Aorta (tissue), 5 donors: ENCODE measurements around the gene DTWD2. TPM values are rescaled to one million over a fixed set of nuclear protein-coding genes. Genes with fewer than 3 reads are reported as not detected.

Experiments
- ATAC-seq: fragments of 200-7000 bp; cut with Tn5 transposase; one replicate; pipeline ENCODE4 v1.9.1; 2022; ENCODE audit warnings: moderate library complexity; ENCODE audit not compliant: low FRiP score
- DNase-seq, 2 donors: peaks; one replicate each; pipeline ENCODE4 v3.0.0-alpha.2; 2020
- H3K27ac ChIP-seq, 2 donors: one replicate each; pipeline ENCODE4 v1.5.1; 2013; ENCODE audit warnings: low read length in 2 of 2, mild to moderate bottlenecking in 2 of 2, moderate library complexity in 2 of 2, control low read depth in 1 of 2, inconsistent platforms in 1 of 2, low read depth in 1 of 2
- H3K27me3 ChIP-seq, 2 donors: one replicate each; pipeline ENCODE4 v1.6.1; 2013; ENCODE audit warnings: control low read depth in 1 of 2, low read length in 1 of 2, mild to moderate bottlenecking in 1 of 2, moderate library complexity in 1 of 2; ENCODE audit not compliant: insufficient read depth in 2 of 2, control insufficient read depth in 1 of 2
- H3K36me3 ChIP-seq, 2 donors: one replicate each; pipeline ENCODE4 v1.6.1; 2013; ENCODE audit warnings: control low read depth in 1 of 2, low read length in 1 of 2, mild to moderate bottlenecking in 1 of 2; ENCODE audit not compliant: insufficient read depth in 2 of 2, control insufficient read depth in 1 of 2
- H3K4me1 ChIP-seq, 2 donors: one replicate each; pipeline ENCODE4 v1.6.1; 2013; ENCODE audit warnings: low read length in 2 of 2, control low read depth in 1 of 2, mild to moderate bottlenecking in 1 of 2, moderate library complexity in 1 of 2; ENCODE audit not compliant: insufficient read depth in 2 of 2, control insufficient read depth in 1 of 2
- H3K4me3 ChIP-seq, 2 donors: one replicate each; pipeline ENCODE4 v1.5.1; 2013; ENCODE audit warnings: low read length in 2 of 2, control low read depth in 1 of 2, mild to moderate bottlenecking in 1 of 2
- H3K9me3 ChIP-seq: one replicate; pipeline ENCODE4 v1.6.1; 2013; ENCODE audit warnings: mild to moderate bottlenecking, low read length; ENCODE audit not compliant: control insufficient read depth
- WGBS, 2 donors: extraction: QIAGEN DNeasy Blood & Tissue Kit; methylation state at CpG; one replicate each; pipeline ENCODE4 v1.1.7; 2013; 5-methylcytosine and 5-hydroxymethylcytosine counted together
- intact Hi-C, 2 donors: fragments of 100-400 bp; cut with DNase I; formaldehyde crosslinking; loops; one replicate each; pipeline versions ENCODE4 v1.14.2 to v1.15.0; 2022
- polyA plus RNA-seq, 2 donors: library from polyadenylated mRNA; stranded (reverse); fragments of 200-250 nt; gene quantifications; one replicate each; pipeline ENCODE4 v1.2.3, GENCODE V29; 2013
- total RNA-seq, 2 donors: library from RNA; stranded (reverse); fragmentation: NEBNext Ultra II Directional; extraction: Animal tissue kit (Norgen Biotek cat#: 25700); gene quantifications; one replicate each; pipeline ENCODE4 v1.2.1, GENCODE V29; 2021
- donor health status: healthy with polysubstance abuse.
- donor health status: Bipolar disorder and iron deficiency.
- donor health status: DM: no; HTN: no; CAD: no.
- donor health status: DM: no; HTN: no; CAD: no.
- donor health status: DM: yes; HTN: yes; CAD: no.

DTWD2 gene
- total and polyA plus RNA-seq, 4 donors: 0.88 to 6.3 (median 2.8) TPM

GRCh38 chr5:118818604-118819003 lies 169.7 kb downstream of the DTWD2 start:
- H3K4me1 ChIP-seq: no peaks in the 10 kb centered on the region
- H3K4me3 ChIP-seq: no peak overlapping the region
- no peaks in the 10 kb centered on the region for H3K9me3 ChIP-seq
- H3K27me3 ChIP-seq: no peaks in the 10 kb centered on the region
- intact Hi-C loops: no loop called here
- DNase-seq: no peak
- no peak for ATAC-seq
- H3K36me3 ChIP-seq: no peaks in the 10 kb centered on the region
- H3K27ac ChIP-seq: no peak overlapping the region
- WGBS, 2 donors: 92 to 93% methylated on average over 3 of the region's 3 CpGs

- DNase-seq (no peak), ATAC-seq (no peak)
- intact Hi-C loops: no loop called here
- no peaks in the 10 kb centered on the region for H3K4me1 ChIP-seq
- no peaks in the 10 kb centered on the region for H3K27me3 ChIP-seq
- no peaks in the 10 kb centered on the region for H3K9me3 ChIP-seq
- H3K36me3 ChIP-seq: no peaks in the 10 kb centered on the region
- 30 to 45% methylated on average over 2 of the region's 2 CpGs for WGBS, 2 donors
- no peak overlapping the region for H3K4me3 ChIP-seq
- no peak overlapping the region for H3K27ac ChIP-seq
Measured at GRCh38 chr5:118808441-118808840, 179.9 kb downstream of the DTWD2 start.

GRCh38 chr5:118806571-118806970 lies 181.8 kb downstream of the DTWD2 start:
- WGBS, 2 donors: 93 to 95% methylated on average over 4 of the region's 4 CpGs
- H3K27ac ChIP-seq: no peak overlapping the region
- H3K4me3 ChIP-seq: no peak overlapping the region
- H3K27me3 ChIP-seq: no peaks in the 10 kb centered on the region
- H3K9me3 ChIP-seq: no peaks in the 10 kb centered on the region
- H3K36me3 ChIP-seq: no peaks in the 10 kb centered on the region
- intact Hi-C loops: no loop called here
- ATAC-seq (no peak), DNase-seq (no peak)
- no peaks in the 10 kb centered on the region for H3K4me1 ChIP-seq

- H3K9me3 ChIP-seq: no peaks in the 10 kb centered on the region
- H3K27ac ChIP-seq: no peak overlapping the region
Measured at GRCh38 chr5:118802335-118802734, 186.0 kb downstream of the DTWD2 start.

GRCh38 chr5:118796081-118796480 lies 192.3 kb downstream of the DTWD2 start:
- intact Hi-C loops: no loop called here
- no peak overlapping the region for H3K27ac ChIP-seq
- no peaks in the 10 kb centered on the region for H3K36me3 ChIP-seq
- H3K4me3 ChIP-seq: no peak overlapping the region
- ATAC-seq (no peak), DNase-seq (no peak)
- no peaks in the 10 kb centered on the region for H3K27me3 ChIP-seq
- 82 to 84% methylated on average over 3 of the region's 3 CpGs for WGBS, 2 donors
- H3K9me3 ChIP-seq: no peaks in the 10 kb centered on the region
- no peaks in the 10 kb centered on the region for H3K4me1 ChIP-seq

More at GRCh38 chr5:118802335-118802734, 186.0 kb downstream of the DTWD2 start:
- no peak for ATAC-seq
- intact Hi-C loops: no loop called here
- no peak for DNase-seq
- no peaks in the 10 kb centered on the region for H3K27me3 ChIP-seq
- H3K4me1 ChIP-seq: no peaks in the 10 kb centered on the region
- WGBS, 2 donors: 77 to 79% methylated on average over 2 of the region's 2 CpGs
- no peak overlapping the region for H3K4me3 ChIP-seq
- no peaks in the 10 kb centered on the region for H3K36me3 ChIP-seq

GRCh38 chr5:118794281-118794680 lies 194.1 kb downstream of the DTWD2 start:
- 89 to 90% methylated on average over 3 of the region's 3 CpGs for WGBS, 2 donors
- intact Hi-C loops: no loop called here

GRCh38 chr5:118793652-118794051 lies 194.7 kb downstream of the DTWD2 start:
- Histone ChIP-seq H3K27me3 (no peaks in the 10 kb centered on the region), H3K4me3 (no peak overlapping the region), H3K27ac (no peak overlapping the region), H3K36me3 (no peaks in the 10 kb centered on the region), H3K9me3 (no peaks in the 10 kb centered on the region), H3K4me1 (no peaks in the 10 kb centered on the region)
- no peak for ATAC-seq
- 28 to 36% methylated on average over 2 of the region's 2 CpGs for WGBS, 2 donors
- no peak for DNase-seq
- intact Hi-C loops: no loop called here

More at GRCh38 chr5:118794281-118794680, 194.1 kb downstream of the DTWD2 start:
- Histone ChIP-seq H3K4me3 (no peak overlapping the region), H3K4me1 (no peaks in the 10 kb centered on the region), H3K36me3 (no peaks in the 10 kb centered on the region), H3K9me3 (no peaks in the 10 kb centered on the region), H3K27me3 (no peaks in the 10 kb centered on the region), H3K27ac (no peak overlapping the region)
- no peak for DNase-seq
- ATAC-seq: no peak

GRCh38 chr5:118793091-118793490 lies 195.3 kb downstream of the DTWD2 start:
- WGBS, 2 donors: 83 to 88% methylated on average over 3 of the region's 3 CpGs
- H3K9me3 ChIP-seq: no peaks in the 10 kb centered on the region
- no peaks in the 10 kb centered on the region for H3K27me3 ChIP-seq
- H3K36me3 ChIP-seq: no peaks in the 10 kb centered on the region
- DNase-seq (no peak), ATAC-seq (no peak)
- H3K27ac ChIP-seq: no peak overlapping the region
- intact Hi-C loops: no loop called here
- H3K4me1 ChIP-seq: no peaks in the 10 kb centered on the region
- no peak overlapping the region for H3K4me3 ChIP-seq

- H3K27ac ChIP-seq: no peak overlapping the region
- H3K4me1 ChIP-seq: no peaks in the 10 kb centered on the region
- 17 to 20% methylated on average over 7 of the region's 7 CpGs for WGBS, 2 donors
- ATAC-seq (peak; percentile 87), DNase-seq (no peak)
- no peaks in the 10 kb centered on the region for H3K36me3 ChIP-seq
- H3K9me3 ChIP-seq: no peaks in the 10 kb centered on the region
- intact Hi-C loops: no loop called here
- H3K27me3 ChIP-seq: no peaks in the 10 kb centered on the region
- no peak overlapping the region for H3K4me3 ChIP-seq
Measured at GRCh38 chr5:118791926-118792734, 196.2 kb downstream of the DTWD2 start.
